PC-3 (cell line): ENCODE results near the gene NRG3. TPM values are rescaled to one million over a fixed set of nuclear protein-coding genes. Genes with fewer than 3 reads are reported as not detected.

Source experiments
- ATAC-seq: fragments of 200-7000 bp; cut with Tn5 transposase; 2 replicates; pipeline ENCODE4 v1.9.1; 2020; ENCODE audit warnings: mild to moderate bottlenecking, moderate library complexity
- BruUV-seq: library from RNA; stranded (reverse); fragments of 400-500 nt; replicated peaks from 2 replicates; lab custom pipeline; 2021; lab: Mats Ljungman, UMichigan
- CTCF ChIA-PET: fragments of 300-600 bp; sonication (Branson Sonifier 250); formaldehyde crosslinking; loops from one replicate; lab custom pipeline; 2022; ENCODE audit warnings: antibody characterized with exemption; lab: Charles Lee
- POLR2A ChIA-PET: fragments of 300-600 bp; sonication (Branson Sonifier 250); formaldehyde crosslinking; loops from one replicate; lab custom pipeline; 2022; ENCODE audit warnings: antibody characterized with exemption; ENCODE audit not compliant: unreplicated experiment; lab: Charles Lee
- DNase-seq: peaks from one replicate; pipeline ENCODE4 v3.0.0-alpha.2; 2015
- H2AFZ ChIP-seq: fragments of 300-600 bp; sonication (generic); 2 replicates; pipeline ENCODE4 v1.6.0; 2016; ENCODE audit warnings: antibody characterized with exemption, low read length
- H3F3A ChIP-seq: fragments of 300-600 bp; sonication (generic); one replicate; pipeline ENCODE4 v1.6.0; 2017; ENCODE audit warnings: antibody characterized with exemption, low read length, control low read depth, mild to moderate bottlenecking; ENCODE audit not compliant: unreplicated experiment
- H3K27ac ChIP-seq: fragments of 300-600 bp; sonication (generic); 2 replicates; pipeline ENCODE4 v1.5.1; 2016; ENCODE audit warnings: mild to moderate bottlenecking, low read length
- H3K27me3 ChIP-seq: fragments of 300-600 bp; sonication (generic); 2 replicates; pipeline ENCODE4 v1.6.1; 2016; ENCODE audit warnings: low read length, mixed read lengths
- H3K36me3 ChIP-seq: fragments of 300-600 bp; sonication (generic); 2 replicates; pipeline ENCODE4 v1.6.1; 2016; ENCODE audit warnings: low read depth, mixed run types, low read length, mixed read lengths
- H3K4me1 ChIP-seq: fragments of 300-600 bp; sonication (generic); 2 replicates; pipeline ENCODE4 v1.5.1; 2016; ENCODE audit warnings: low read length; ENCODE audit not compliant: insufficient read depth
- H3K4me2 ChIP-seq: fragments of 300-600 bp; sonication (generic); 2 replicates; pipeline ENCODE4 v1.6.0; 2016; ENCODE audit warnings: low read length
- H3K4me3 ChIP-seq: fragments of 300-600 bp; sonication (generic); 2 replicates; pipeline ENCODE4 v1.5.1; 2016; ENCODE audit warnings: mild to moderate bottlenecking, low read length, mixed read lengths
- H3K79me2 ChIP-seq: fragments of 300-600 bp; sonication (generic); 2 replicates; pipeline ENCODE4 v1.6.1; 2017; ENCODE audit warnings: low read length, mixed read lengths
- H3K9ac ChIP-seq: fragments of 300-600 bp; sonication (generic); 2 replicates; pipeline ENCODE4 v1.6.0; 2016; ENCODE audit warnings: mild to moderate bottlenecking, low read length
- H3K9me2 ChIP-seq: fragments of 300-600 bp; sonication (generic); replicated peaks from 2 replicates; pipeline ENCODE4 v1.6.1; 2016; ENCODE audit warnings: mixed run types, low read length, mixed read lengths
- H3K9me3 ChIP-seq: fragments of 300-600 bp; sonication (generic); 2 replicates; pipeline ENCODE4 v1.6.1; 2016; ENCODE audit warnings: low read length, mixed read lengths
- H4K20me1 ChIP-seq: fragments of 300-600 bp; sonication (generic); 2 replicates; pipeline ENCODE4 v1.6.1; 2016; ENCODE audit warnings: low read length, mixed read lengths
- EZH2 ChIP-seq: fragments of 300-600 bp; sonication (generic); IDR thresholded peaks from one replicate; pipeline ENCODE4 v1.6.1; 2017; ENCODE audit warnings: antibody characterized with exemption, mild to moderate bottlenecking, low read length; ENCODE audit not compliant: unreplicated experiment
- EZH2phosphoT487 ChIP-seq: fragments of 300-600 bp; sonication (generic); IDR thresholded peaks from 2 replicates; pipeline ENCODE4 v1.6.1; 2018; ENCODE audit warnings: mild to moderate bottlenecking, antibody characterized with exemption, low read length, borderline replicate concordance
- intact Hi-C: fragments of 100-400 bp; cut with micrococcal nuclease; formaldehyde crosslinking; loops from 2 replicates; pipeline ENCODE4 v1.9.0; 2023
- total RNA-seq: library from RNA; depleted of rRNA; stranded (reverse); fragments of >200 nt; gene quantifications from 2 replicates; pipeline ENCODE4 v1.2.3, GENCODE V29; 2014
- TF ChIP-seq, protein P1 (sequence below): fragments of 300-600 bp; sonication (generic); conservative IDR thresholded peaks from 2 replicates; pipeline ENCODE4 v1.5.1; 2017; ENCODE audit warnings: antibody characterized with exemption, low read depth, mild to moderate bottlenecking, low read length

NRG3 gene
- total RNA-seq, 1 experiment from 2014 or later: not detected

GRCh38 chr10:82288461-82288881, 413.5 kb downstream of the NRG3 start:
- Histone ChIP-seq H3K9me3 (no peaks in the 10 kb centered on the region), H3K36me3 (no peaks in the 10 kb centered on the region), H3K4me2 (no peak overlapping the region), H2AFZ (no peak overlapping the region), H3F3A (no peaks in the 10 kb centered on the region), H3K79me2 (no peaks in the 10 kb centered on the region), H3K27ac (no peak overlapping the region), H3K27me3 (no peaks in the 10 kb centered on the region), H3K4me3 (no peak overlapping the region), H3K9me2 (no peaks in the 10 kb centered on the region), H4K20me1 (no peaks in the 10 kb centered on the region), H3K4me1 (no peaks in the 10 kb centered on the region), H3K9ac (no peak overlapping the region)
- ChIA-PET CTCF (no interaction called here), POLR2A (no interaction called here)
- DNase-seq: no peak
- no peak for ATAC-seq
- intact Hi-C loops: no loop called here
- TF ChIP-seq EZH2phosphoT487 (no peak), EZH2 (no peak)
- TF ChIP-seq, protein P1, sequence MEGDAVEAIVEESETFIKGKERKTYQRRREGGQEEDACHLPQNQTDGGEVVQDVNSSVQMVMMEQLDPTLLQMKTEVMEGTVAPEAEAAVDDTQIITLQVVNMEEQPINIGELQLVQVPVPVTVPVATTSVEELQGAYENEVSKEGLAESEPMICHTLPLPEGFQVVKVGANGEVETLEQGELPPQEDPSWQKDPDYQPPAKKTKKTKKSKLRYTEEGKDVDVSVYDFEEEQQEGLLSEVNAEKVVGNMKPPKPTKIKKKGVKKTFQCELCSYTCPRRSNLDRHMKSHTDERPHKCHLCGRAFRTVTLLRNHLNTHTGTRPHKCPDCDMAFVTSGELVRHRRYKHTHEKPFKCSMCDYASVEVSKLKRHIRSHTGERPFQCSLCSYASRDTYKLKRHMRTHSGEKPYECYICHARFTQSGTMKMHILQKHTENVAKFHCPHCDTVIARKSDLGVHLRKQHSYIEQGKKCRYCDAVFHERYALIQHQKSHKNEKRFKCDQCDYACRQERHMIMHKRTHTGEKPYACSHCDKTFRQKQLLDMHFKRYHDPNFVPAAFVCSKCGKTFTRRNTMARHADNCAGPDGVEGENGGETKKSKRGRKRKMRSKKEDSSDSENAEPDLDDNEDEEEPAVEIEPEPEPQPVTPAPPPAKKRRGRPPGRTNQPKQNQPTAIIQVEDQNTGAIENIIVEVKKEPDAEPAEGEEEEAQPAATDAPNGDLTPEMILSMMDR: no peak
- no TSS peak for BruUV-seq

- H3K27me3 ChIP-seq: no peaks in the 10 kb centered on the region
- intact Hi-C loops: no loop called here
- CTCF ChIA-PET: no interaction called here
- no peaks in the 10 kb centered on the region for H3K79me2 ChIP-seq
- DNase-seq (no peak), ATAC-seq (no peak)
- no peaks in the 10 kb centered on the region for H3K36me3 ChIP-seq
- BruUV-seq: no TSS peak
- POLR2A ChIA-PET: no interaction called here
- H3K27ac ChIP-seq: no peak overlapping the region
- no peak overlapping the region for H3K9ac ChIP-seq
- H2AFZ ChIP-seq: no peak overlapping the region
- TF ChIP-seq, protein P1: no peak
- TF ChIP-seq EZH2: no peak
- no peak for TF ChIP-seq EZH2phosphoT487
- H3K4me2 ChIP-seq: no peak overlapping the region
- H3K4me3 ChIP-seq: no peak overlapping the region
- H4K20me1 ChIP-seq: no peaks in the 10 kb centered on the region
- no peaks in the 10 kb centered on the region for H3K4me1 ChIP-seq
- H3K9me3 ChIP-seq: 0 out of 2 replicates have a peak, but pooled peaks cover under 1% of the 10 kb centered on the region
- no peaks in the 10 kb centered on the region for H3F3A ChIP-seq
- no peaks in the 10 kb centered on the region for H3K9me2 ChIP-seq
Observed at GRCh38 chr10:82289945-82290344, 415.0 kb downstream of the NRG3 start.

DNA sequence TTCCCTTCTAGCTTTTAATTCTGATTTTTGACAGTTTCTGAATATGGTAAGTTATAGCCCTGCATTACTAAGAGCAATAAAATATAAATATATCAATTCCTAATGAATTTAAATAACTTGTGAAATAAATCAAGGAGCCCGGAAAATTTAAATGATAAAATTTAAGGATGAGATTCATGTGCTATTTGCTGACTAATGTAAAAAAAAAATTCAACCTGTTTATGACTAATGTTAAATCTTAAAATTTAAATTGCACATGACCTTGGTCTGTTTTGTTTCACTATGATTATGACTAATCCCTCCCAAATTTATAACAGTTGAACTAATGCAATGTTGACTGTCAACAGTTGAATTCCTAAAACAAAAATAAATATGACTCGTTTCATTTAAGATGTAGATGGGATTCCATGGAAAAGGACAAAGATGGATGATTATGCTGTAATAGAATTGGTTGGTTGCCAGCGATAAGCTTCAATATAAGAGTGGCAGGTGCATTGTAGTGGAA, 419.9 kb downstream of the NRG3 start:
- intact Hi-C loops: no loop called here
- Histone ChIP-seq H3K9me3 (0 out of 2 replicates have a peak, but pooled peaks cover 3% of the 10 kb centered on the region), H3K79me2 (no peaks in the 10 kb centered on the region), H3K27ac (no peak overlapping the region), H3K4me1 (no peaks in the 10 kb centered on the region), H2AFZ (no peak overlapping the region), H3K27me3 (no peaks in the 10 kb centered on the region), H3K9ac (no peak overlapping the region), H4K20me1 (no peaks in the 10 kb centered on the region), H3K4me2 (no peak overlapping the region), H3K4me3 (no peak overlapping the region), H3K36me3 (no peaks in the 10 kb centered on the region), H3F3A (no peaks in the 10 kb centered on the region), H3K9me2 (no peaks in the 10 kb centered on the region)
- CTCF ChIA-PET: no interaction called here
- no TSS peak for BruUV-seq
- POLR2A ChIA-PET: no interaction called here
- DNase-seq (no peak), ATAC-seq (no peak)
- TF ChIP-seq EZH2phosphoT487: no peak
- TF ChIP-seq EZH2: no peak
- TF ChIP-seq, protein P1: no peak
